Skeletal muscle cell (primary cell): ENCODE results near the gene CEP85L.
"Not testable (repeated sequence)": the region's sequence is repeated elsewhere in the genome, so short reads cannot be mapped to it uniquely, and the experiment has no call there.

ENCODE experiments used
- DNase-seq: peaks from one replicate; pipeline ENCODE4 v3.0.0-alpha.2; 2010; ENCODE audit warnings: low read depth
- H3K4me3 ChIP-seq: 2 replicates; pipeline ENCODE4 v1.5.1; 2011; ENCODE audit warnings: low read depth, mild to moderate bottlenecking, control low read depth, low read length, moderate library complexity

The CEP85L gene

GRCh38 chr6:118468682-118469465, 182.5 kb downstream of the CEP85L start:
- DNase-seq: no peak
- H3K4me3 ChIP-seq: no peak overlapping the region

- H3K4me3 ChIP-seq: no peak overlapping the region
- no peak for DNase-seq
These were observed 184.2 kb downstream of the CEP85L start for GRCh38 chr6:118467181-118467580.

- no peak overlapping the region for H3K4me3 ChIP-seq
- DNase-seq: no peak
These were observed 186.8 kb downstream of the CEP85L start for GRCh38 chr6:118464620-118465019.

GRCh38 chr6:118460958-118461470, 190.4 kb downstream of the CEP85L start:
- DNase-seq: no peak
- no peak overlapping the region for H3K4me3 ChIP-seq

GRCh38 chr6:118456982-118457381, 194.4 kb downstream of the CEP85L start:
- DNase-seq: no peak

GRCh38 chr6:118451839-118452238, 199.6 kb downstream of the CEP85L start:
- DNase-seq: no peak
- no peak overlapping the region for H3K4me3 ChIP-seq

More at GRCh38 chr6:118456982-118457381, 194.4 kb downstream of the CEP85L start:
- H3K4me3 ChIP-seq: no peak overlapping the region

- no peak for DNase-seq
- no peak overlapping the region for H3K4me3 ChIP-seq
These were observed 206.6 kb downstream of the CEP85L start for GRCh38 chr6:118444796-118445195.

GRCh38 chr6:118436482-118436881, 214.9 kb downstream of the CEP85L start:
- H3K4me3 ChIP-seq: no peak overlapping the region
- no peak for DNase-seq

- not testable (repeated sequence) for DNase-seq
These were observed 217.2 kb downstream of the CEP85L start for GRCh38 chr6:118434147-118434546.

GRCh38 chr6:118421312-118421711, 230.1 kb downstream of the CEP85L start:
- not testable (repeated sequence) for DNase-seq, H3K4me3 ChIP-seq

More at GRCh38 chr6:118434147-118434546, 217.2 kb downstream of the CEP85L start:
- H3K4me3 ChIP-seq: not testable (repeated sequence)

- no peak overlapping the region for H3K4me3 ChIP-seq
- DNase-seq: no peak
These were observed 231.7 kb downstream of the CEP85L start for GRCh38 chr6:118419448-118420394.
